MM.1S (cell line): ENCODE measurements around the gene HM13.

Experiments
- EZH2 ChIP-seq: fragments of 300-600 bp; sonication (generic); optimal IDR thresholded peaks from 2 replicates; pipeline ENCODE3; 2017; ENCODE audit warnings: low read depth, mild to moderate bottlenecking, antibody characterized with exemption, low read length, mixed read lengths
- EZH2phosphoT487 ChIP-seq: fragments of 300-600 bp; sonication (generic); IDR thresholded peaks from 2 replicates; pipeline ENCODE4 v1.6.1; 2018; ENCODE audit warnings: antibody characterized with exemption, low read length
- TF ChIP-seq, protein P1 (sequence below): fragments of 300-600 bp; sonication (generic); IDR thresholded peaks from 2 replicates; pipeline ENCODE4 v1.5.1; 2016; ENCODE audit warnings: antibody characterized with exemption, low read length, mixed read lengths

GRCh38 chr20:31523361-31524283, 9.4 kb downstream of the HM13 start:
- TF ChIP-seq, protein P1, sequence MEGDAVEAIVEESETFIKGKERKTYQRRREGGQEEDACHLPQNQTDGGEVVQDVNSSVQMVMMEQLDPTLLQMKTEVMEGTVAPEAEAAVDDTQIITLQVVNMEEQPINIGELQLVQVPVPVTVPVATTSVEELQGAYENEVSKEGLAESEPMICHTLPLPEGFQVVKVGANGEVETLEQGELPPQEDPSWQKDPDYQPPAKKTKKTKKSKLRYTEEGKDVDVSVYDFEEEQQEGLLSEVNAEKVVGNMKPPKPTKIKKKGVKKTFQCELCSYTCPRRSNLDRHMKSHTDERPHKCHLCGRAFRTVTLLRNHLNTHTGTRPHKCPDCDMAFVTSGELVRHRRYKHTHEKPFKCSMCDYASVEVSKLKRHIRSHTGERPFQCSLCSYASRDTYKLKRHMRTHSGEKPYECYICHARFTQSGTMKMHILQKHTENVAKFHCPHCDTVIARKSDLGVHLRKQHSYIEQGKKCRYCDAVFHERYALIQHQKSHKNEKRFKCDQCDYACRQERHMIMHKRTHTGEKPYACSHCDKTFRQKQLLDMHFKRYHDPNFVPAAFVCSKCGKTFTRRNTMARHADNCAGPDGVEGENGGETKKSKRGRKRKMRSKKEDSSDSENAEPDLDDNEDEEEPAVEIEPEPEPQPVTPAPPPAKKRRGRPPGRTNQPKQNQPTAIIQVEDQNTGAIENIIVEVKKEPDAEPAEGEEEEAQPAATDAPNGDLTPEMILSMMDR, result no peak
- no peak for TF ChIP-seq EZH2
- no peak for TF ChIP-seq EZH2phosphoT487
